Heart right ventricle (tissue), 16 donors: ENCODE results near the gene RBP5. TPM values are rescaled to one million over a fixed set of nuclear protein-coding genes. Genes with fewer than 3 reads are reported as not detected.

Source experiments
- ATAC-seq, 8 donors: fragments of 200-7000 bp; cut with Tn5 transposase; one replicate each; pipeline ENCODE4 v1.9.1; 2020; ENCODE audit warnings: mild to moderate bottlenecking in 8 of 8, moderate library complexity in 8 of 8, moderate number of reproducible peaks in 1 of 8
- DNase-seq, 2 donors: peaks; one replicate each; pipeline ENCODE4 v3.0.0-alpha.2; 2020
- H3K27ac ChIP-seq, 10 donors: fragments of 200-600 bp; sonication (generic) in 2 of 10; one replicate each; pipeline versions ENCODE4 v1.5.0 to v1.8.0; 2020 to 2022; ENCODE audit warnings: mild to moderate bottlenecking in 3 of 10
- H3K27me3 ChIP-seq, 7 donors: fragments of 200-600 bp; one replicate each; pipeline ENCODE4 v1.8.0; 2021 to 2022; ENCODE audit warnings: mild to moderate bottlenecking in 2 of 7
- H3K36me3 ChIP-seq, 9 donors: fragments of 200-600 bp; sonication (generic) in 1 of 9; one replicate each; pipeline versions ENCODE4 v1.5.0 to v1.8.0; 2020 to 2022; ENCODE audit warnings: mild to moderate bottlenecking in 2 of 9
- H3K4me1 ChIP-seq, 9 donors: fragments of 200-600 bp; sonication (generic) in 1 of 9; one replicate each; pipeline versions ENCODE4 v1.5.0 to v1.8.0; 2020 to 2022; ENCODE audit warnings: mild to moderate bottlenecking in 4 of 9
- H3K4me3 ChIP-seq, 10 donors: fragments of 200-600 bp; sonication (generic) in 2 of 10; one replicate each; pipeline versions ENCODE4 v1.5.0 to v1.8.0; 2020 to 2022; ENCODE audit warnings: mild to moderate bottlenecking in 7 of 10, moderate library complexity in 2 of 10
- H3K9me3 ChIP-seq, 11 donors: fragments of 200-600 bp in 10 of 11; sonication (generic) in 2 of 11; one replicate each; pipeline versions ENCODE4 v1.5.0 to v1.8.0; 2013 to 2022; ENCODE audit warnings: mild to moderate bottlenecking in 2 of 11, control low read depth in 1 of 11, moderate library complexity in 1 of 11
- CTCF ChIP-seq, 9 donors: fragments of 200-600 bp; sonication (generic) in 2 of 9; IDR thresholded peaks; one replicate each; pipeline versions ENCODE4 v1.5.0 to v1.8.0; 2021 to 2022; ENCODE audit warnings: antibody characterized with exemption in 9 of 9, mild to moderate bottlenecking in 5 of 9, moderate library complexity in 1 of 9
- WGBS, 2 donors: extraction: QIAGEN DNeasy Blood & Tissue Kit; methylation state at CpG; one replicate each; pipeline ENCODE4 v1.1.7; 2013; ENCODE audit warnings: inconsistent platforms in 1 of 2; 5-methylcytosine and 5-hydroxymethylcytosine counted together
- intact Hi-C, 10 donors: fragments of 100-400 bp; cut with DNase I; formaldehyde crosslinking; loops; one replicate each; pipeline versions ENCODE4 v1.11.1 to v1.14.2; 2022
- polyA plus RNA-seq, 2 donors: library from polyadenylated mRNA; stranded (reverse); fragments of 200-250 nt; gene quantifications; one replicate each; pipeline ENCODE4 v1.2.3, GENCODE V29; 2013
- total RNA-seq, 10 donors: library from RNA; stranded (reverse); fragmentation: NEBNext Ultra II Directional in 3 of 10; extraction: Animal tissue kit (Norgen Biotek cat#: 25700) in 3 of 10; gene quantifications; one replicate each; pipeline versions ENCODE4 v1.2.1 to v1.2.4, GENCODE V29; 2021 to 2023
- donor health status: Arrhythmogenic right ventricular cardiomyopathy.
- donor health status: ischemic (EF 13 %, LVEDD 7.1; RV severe dilation, severe dysfunction).
- donor health status: healthy with polysubstance abuse.
- donor health status: DM: no; HTN: yes; CAD: no.
- donor health status: DM: no; HTN: no; CAD: no.
- donor health status: ischemic (EF 25% LVEDD 6.9; RV normal size, moderate dysfunction).
- donor health status: ischemic (EF 25% LVEDD 5.7; RV mildly dilated, moderate dysfunction).
- donor health status: healthy.
- donor health status: DM: yes; HTN: yes; CAD: no.
- donor health status: Ischemic cardiomyopathy.
- donor health status: ischemic (EF 35%, LVEDD 5.7; RV mildly dilated, moderate dysfunction).
- donor health status: nonischemic (EF 11% LVEDD 7.7; RV severe dilation, severe dysfunction).
- donor health status: DM: yes; HTN: yes; CAD: no.
- donor health status: PGD.
- donor health status: ischemic (EF 29% LVEDD 5.4; RV normal size, mild dysfunction).
- donor health status: nonischemic (EF 23%, LVEDD 6.1; RV moderate dilation, normal function).

RBP5 gene
- total and polyA plus RNA-seq, 12 donors, result 0.34 to 3.2 (median 0.64) TPM; not detected in 6

GRCh38 chr12:7091660-7092228, 36.9 kb downstream of the RBP5 start:
- Histone ChIP-seq H3K9me3 (no peaks in the 10 kb centered on the region), H3K4me3 (peak overlapping the region; percentile 9 to 67 (median 58)), H3K36me3 (peaks cover 0 to 37% (median 0%) of the 10 kb centered on the region in 9 donors), H3K4me1 (peaks cover 0 to 26% (median 16%) of the 10 kb centered on the region in 9 donors), H3K27me3 (no peaks in the 10 kb centered on the region), H3K27ac (peak overlapping the region; percentile 46 to 84 (median 79))
- intact Hi-C loops, result loop anchor here in 8 of 10 donors (1.0 to 10.0 kb wide), 9 partner anchors 23 to 169 kb away; partner anchors contain the start of genes C1S (in 8 of the 8), C12orf57 (in 3 of the 8) and RNU7-1 (in 3 of the 8)
- TF ChIP-seq CTCF (IDR thresholded peaks at IDR 0.05), result no peak
- ATAC-seq, result peak; percentile 42 to 83 (median 76)
- DNase-seq, result peak; percentile 50 to 51
- 31 to 40% methylated on average over 10 of the region's 10 CpGs for WGBS, 2 donors

- peak overlapping the region; percentile 46 to 84 (median 79) for H3K27ac ChIP-seq
- 84 to 87% methylated on average over 7 of the region's 7 CpGs for WGBS, 2 donors
- no peak for TF ChIP-seq CTCF (IDR thresholded peaks at IDR 0.05)
- peaks cover 0 to 38% (median 0%) of the 10 kb centered on the region in 9 donors for H3K36me3 ChIP-seq
- intact Hi-C loops, result loop anchor here in 6 of 10 donors (5.0 to 10.0 kb wide), 6 partner anchors 124 to 169 kb away; partner anchors contain the start of genes C12orf57 (in 3 of the 6) and RNU7-1 (in 3 of the 6)
- H3K4me3 ChIP-seq, result peak overlapping the region in 9 of 10 donors; percentile 37 to 67 (median 59)
- ATAC-seq, result peak in 1 of 8 donors; percentile 2
- H3K27me3 ChIP-seq, result no peaks in the 10 kb centered on the region
- H3K9me3 ChIP-seq, result no peaks in the 10 kb centered on the region
- no peak for DNase-seq
- H3K4me1 ChIP-seq, result peaks cover 0 to 26% (median 16%) of the 10 kb centered on the region in 9 donors
Measured at GRCh38 chr12:7091171-7091570, 37.5 kb downstream of the RBP5 start.

GRCh38 chr12:7090222-7090998, 38.3 kb downstream of the RBP5 start:
- no peaks in the 10 kb centered on the region for H3K27me3 ChIP-seq
- DNase-seq (no peak), ATAC-seq (peak in 1 of 8 donors; percentile 18)
- H3K36me3 ChIP-seq, result peaks cover 0 to 45% (median 4%) of the 10 kb centered on the region in 9 donors
- no peaks in the 10 kb centered on the region for H3K9me3 ChIP-seq
- 78% methylated on average over 16 of the region's 16 CpGs for WGBS, 2 donors
- TF ChIP-seq CTCF (IDR thresholded peaks at IDR 0.05), result no peak
- intact Hi-C loops, result loop anchor here in 6 of 10 donors (5.0 to 10.0 kb wide), 6 partner anchors 123 to 168 kb away; partner anchors contain the start of genes C12orf57 (in 3 of the 6) and RNU7-1 (in 3 of the 6)
- peak overlapping the region in 8 of 10 donors; percentile 9 to 84 (median 79) for H3K27ac ChIP-seq
- peak overlapping the region in 8 of 10 donors; percentile 37 to 67 (median 60) for H3K4me3 ChIP-seq
- H3K4me1 ChIP-seq, result peaks cover 0 to 26% (median 16%) of the 10 kb centered on the region in 9 donors

- Histone ChIP-seq H3K27me3 (no peaks in the 10 kb centered on the region), H3K4me1 (peaks cover 0 to 26% (median 16%) of the 10 kb centered on the region in 9 donors), H3K4me3 (no peak overlapping the region), H3K27ac (peak overlapping the region in 2 of 10 donors; percentile 79 to 83), H3K36me3 (peaks cover 0 to 49% (median 4%) of the 10 kb centered on the region in 9 donors), H3K9me3 (no peaks in the 10 kb centered on the region)
- intact Hi-C loops, result no loop called here
- WGBS, 2 donors, result 88 to 93% methylated on average over 11 of the region's 11 CpGs
- no peak for ATAC-seq
- DNase-seq, result no peak
- no peak for TF ChIP-seq CTCF (IDR thresholded peaks at IDR 0.05)
Measured at GRCh38 chr12:7089196-7089871, 39.4 kb downstream of the RBP5 start.
